Aorta (tissue), 5 donors: Measurements from ENCODE around the gene INPP5B. TPM values are rescaled to one million over a fixed set of nuclear protein-coding genes. Genes with fewer than 3 reads are reported as not detected.
A peak's percentile ranks its signal among the peaks of the same experiment; 100 is the strongest.
"Not testable (repeated sequence)": the region's sequence is repeated elsewhere in the genome, so short reads cannot be mapped to it uniquely, and the experiment has no call there.

Experiments used
- ATAC-seq: fragments of 200-7000 bp; cut with Tn5 transposase; one replicate; pipeline ENCODE4 v1.9.1; 2022; ENCODE audit warnings: moderate library complexity; ENCODE audit not compliant: low FRiP score
- DNase-seq, 2 donors: peaks; one replicate each; pipeline ENCODE4 v3.0.0-alpha.2; 2020
- H3K27ac ChIP-seq, 2 donors: one replicate each; pipeline ENCODE4 v1.5.1; 2013; ENCODE audit warnings: low read length in 2 of 2, mild to moderate bottlenecking in 2 of 2, moderate library complexity in 2 of 2, control low read depth in 1 of 2, inconsistent platforms in 1 of 2, low read depth in 1 of 2
- H3K27me3 ChIP-seq, 2 donors: one replicate each; pipeline ENCODE4 v1.6.1; 2013; ENCODE audit warnings: control low read depth in 1 of 2, low read length in 1 of 2, mild to moderate bottlenecking in 1 of 2, moderate library complexity in 1 of 2; ENCODE audit not compliant: insufficient read depth in 2 of 2, control insufficient read depth in 1 of 2
- H3K36me3 ChIP-seq, 2 donors: one replicate each; pipeline ENCODE4 v1.6.1; 2013; ENCODE audit warnings: control low read depth in 1 of 2, low read length in 1 of 2, mild to moderate bottlenecking in 1 of 2; ENCODE audit not compliant: insufficient read depth in 2 of 2, control insufficient read depth in 1 of 2
- H3K4me1 ChIP-seq, 2 donors: one replicate each; pipeline ENCODE4 v1.6.1; 2013; ENCODE audit warnings: low read length in 2 of 2, control low read depth in 1 of 2, mild to moderate bottlenecking in 1 of 2, moderate library complexity in 1 of 2; ENCODE audit not compliant: insufficient read depth in 2 of 2, control insufficient read depth in 1 of 2
- H3K4me3 ChIP-seq, 2 donors: one replicate each; pipeline ENCODE4 v1.5.1; 2013; ENCODE audit warnings: low read length in 2 of 2, control low read depth in 1 of 2, mild to moderate bottlenecking in 1 of 2
- H3K9me3 ChIP-seq: one replicate; pipeline ENCODE4 v1.6.1; 2013; ENCODE audit warnings: mild to moderate bottlenecking, low read length; ENCODE audit not compliant: control insufficient read depth
- WGBS, 2 donors: extraction: QIAGEN DNeasy Blood & Tissue Kit; methylation state at CpG; one replicate each; pipeline ENCODE4 v1.1.7; 2013; 5-methylcytosine and 5-hydroxymethylcytosine counted together
- intact Hi-C, 2 donors: fragments of 100-400 bp; cut with DNase I; formaldehyde crosslinking; loops; one replicate each; pipeline versions ENCODE4 v1.14.2 to v1.15.0; 2022
- polyA plus RNA-seq, 2 donors: library from polyadenylated mRNA; stranded (reverse); fragments of 200-250 nt; gene quantifications; one replicate each; pipeline ENCODE4 v1.2.3, GENCODE V29; 2013
- total RNA-seq, 2 donors: library from RNA; stranded (reverse); fragmentation: NEBNext Ultra II Directional; extraction: Animal tissue kit (Norgen Biotek cat#: 25700); gene quantifications; one replicate each; pipeline ENCODE4 v1.2.1, GENCODE V29; 2021
- donor health status: healthy with polysubstance abuse.
- donor health status: Bipolar disorder and iron deficiency.
- donor health status: DM: no; HTN: no; CAD: no.
- donor health status: DM: no; HTN: no; CAD: no.
- donor health status: DM: yes; HTN: yes; CAD: no.

INPP5B gene
- total and polyA plus RNA-seq, 4 donors, result 6.4 to 52.2 (median 33.3) TPM

DNA sequence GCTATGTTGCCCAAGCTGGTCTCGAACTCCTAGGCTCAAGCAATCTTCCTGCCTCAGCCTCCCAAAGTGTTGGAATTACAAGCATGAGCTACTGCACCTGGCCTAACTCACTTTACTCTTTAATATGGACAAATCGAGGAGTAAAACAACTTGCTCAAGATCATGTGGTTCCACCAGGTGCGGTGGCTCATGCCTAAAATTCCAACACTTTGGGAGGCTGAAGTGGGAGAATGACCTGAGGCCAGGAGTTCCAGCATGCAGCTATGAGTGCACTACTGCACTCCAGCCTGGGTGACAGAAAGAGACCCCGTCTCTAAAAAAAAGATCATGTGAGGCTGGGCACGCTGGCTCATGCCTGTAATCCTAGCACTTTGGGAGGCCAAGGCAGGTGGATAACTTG lies 2.0 kb downstream of the INPP5B start:
- intact Hi-C loops, result no loop called here

DNA sequence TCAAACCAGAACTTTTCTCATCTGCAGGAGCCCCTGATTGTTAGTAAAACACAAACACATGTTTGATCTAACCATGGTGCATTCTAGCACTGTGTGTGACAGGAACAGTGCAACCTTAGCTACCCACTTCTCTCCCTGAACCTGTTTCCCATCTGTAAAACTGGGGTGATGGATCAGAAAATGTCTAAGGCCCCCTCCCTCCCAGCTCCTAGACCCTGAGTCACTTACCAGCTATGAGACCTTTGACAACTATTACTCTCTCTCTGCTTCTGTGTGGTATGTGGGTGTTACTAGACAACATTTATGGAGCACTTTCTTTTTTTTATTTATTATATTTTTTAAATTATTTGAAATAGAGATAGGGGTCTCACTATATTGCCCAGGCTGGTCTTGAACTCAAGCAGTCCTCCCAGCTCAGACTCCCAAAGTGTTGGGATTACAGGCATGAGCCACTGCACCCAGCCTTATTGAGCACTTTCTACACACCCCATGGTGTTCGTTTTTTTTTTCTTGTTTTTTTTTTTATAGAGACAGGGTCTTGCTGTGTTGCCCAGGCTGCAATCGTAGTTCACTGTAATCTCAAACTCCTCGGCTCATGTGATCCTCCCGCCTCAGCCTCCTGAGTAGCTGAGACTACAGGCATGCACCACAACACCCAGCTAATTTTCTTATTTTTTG lies 2.6 kb downstream of the INPP5B start:
- no peaks in the 10 kb centered on the region for H3K27me3 ChIP-seq
- no peaks in the 10 kb centered on the region for H3K4me1 ChIP-seq
- intact Hi-C loops, result no loop called here
- no peak overlapping the region for H3K27ac ChIP-seq
- H3K36me3 ChIP-seq, result peaks cover 3 to 9% of the 10 kb centered on the region in 2 donors
- DNase-seq (no peak), ATAC-seq (no peak)
- H3K9me3 ChIP-seq, result no peaks in the 10 kb centered on the region
- H3K4me3 ChIP-seq, result no peak overlapping the region
- WGBS, 2 donors, result 73 to 81% methylated on average over 4 of the region's 4 CpGs

More for the DNA sequence above, 2.0 kb downstream of the INPP5B start:
- ATAC-seq (no peak), DNase-seq (no peak)
- Histone ChIP-seq H3K27me3 (no peaks in the 10 kb centered on the region), H3K27ac (no peak overlapping the region), H3K36me3 (peaks cover under 1 to 7% of the 10 kb centered on the region in 2 donors), H3K9me3 (no peaks in the 10 kb centered on the region), H3K4me3 (no peak overlapping the region), H3K4me1 (no peaks in the 10 kb centered on the region)
- WGBS, 2 donors, result 90 to 92% methylated on average over 5 of the region's 5 CpGs

DNA sequence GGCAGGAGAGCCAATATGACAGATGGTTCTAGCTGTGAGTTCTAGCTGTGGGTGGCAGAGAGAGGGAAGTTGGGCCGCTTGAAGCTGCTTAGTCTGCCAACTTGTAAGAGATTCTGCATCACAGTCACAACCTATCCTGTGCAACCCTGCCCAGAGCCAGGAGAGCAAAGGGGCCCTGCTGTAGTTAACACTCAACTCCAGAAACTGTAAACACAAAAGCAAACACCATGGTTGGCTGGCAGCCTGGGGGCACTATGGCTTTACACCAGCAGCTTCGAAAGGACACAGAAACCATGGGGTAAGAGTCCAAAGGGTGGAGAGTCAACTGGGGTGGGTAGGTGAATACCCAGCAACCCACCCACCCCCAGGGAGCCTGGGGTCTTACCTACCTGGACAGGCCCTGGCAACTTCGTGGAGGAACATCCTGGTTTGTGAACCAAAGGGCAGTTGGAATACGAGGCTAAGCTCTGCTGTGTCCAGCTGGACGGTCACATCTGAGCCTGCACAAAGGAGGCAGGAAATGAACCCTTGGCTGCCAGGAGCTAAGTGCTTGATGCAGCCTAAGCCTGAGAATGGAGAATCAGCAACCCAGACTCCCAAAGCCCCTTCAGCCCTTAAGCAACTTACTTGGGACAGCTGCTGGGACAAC lies 6.4 kb downstream of the INPP5B start:
- H3K27me3 ChIP-seq, result no peaks in the 10 kb centered on the region
- ATAC-seq (no peak), DNase-seq (peak in 1 of 2 donors; percentile 9)
- WGBS, 2 donors, result 71 to 76% methylated on average over 5 of the region's 5 CpGs
- intact Hi-C loops, result no loop called here
- no peaks in the 10 kb centered on the region for H3K4me1 ChIP-seq
- no peak overlapping the region for H3K27ac ChIP-seq
- no peaks in the 10 kb centered on the region for H3K9me3 ChIP-seq
- peaks cover 3 to 11% of the 10 kb centered on the region in 2 donors for H3K36me3 ChIP-seq
- no peak overlapping the region for H3K4me3 ChIP-seq

DNA sequence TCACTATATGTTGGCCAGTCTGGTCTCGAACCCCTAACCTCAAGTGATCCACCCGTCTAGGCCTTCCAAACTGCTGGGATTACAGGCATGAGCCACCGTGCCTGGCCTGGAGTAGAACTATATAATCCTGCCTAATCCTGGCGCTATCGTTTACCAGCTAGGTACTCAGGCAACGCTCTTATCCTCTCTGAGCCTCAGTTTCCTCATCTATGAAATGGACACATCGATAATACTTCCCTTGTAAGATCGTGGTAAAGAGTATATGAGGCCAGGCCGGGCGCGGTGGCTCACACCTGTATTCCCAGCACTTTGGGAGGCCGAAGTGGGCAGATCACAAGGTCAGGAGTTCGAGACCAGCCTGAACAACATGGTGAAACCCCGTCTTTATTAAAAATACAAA lies 10.1 kb downstream of the INPP5B start:
- ATAC-seq, H3K9me3 ChIP-seq, H3K27me3 ChIP-seq, intact Hi-C loops, DNase-seq, H3K4me1 ChIP-seq, H3K4me3 ChIP-seq, H3K27ac ChIP-seq: not testable (repeated sequence)
- WGBS, 2 donors, result 94 to 96% methylated on average over 14 of the region's 14 CpGs
- H3K36me3 ChIP-seq, result peaks cover 3 to 11% of the 10 kb centered on the region in 2 donors

DNA sequence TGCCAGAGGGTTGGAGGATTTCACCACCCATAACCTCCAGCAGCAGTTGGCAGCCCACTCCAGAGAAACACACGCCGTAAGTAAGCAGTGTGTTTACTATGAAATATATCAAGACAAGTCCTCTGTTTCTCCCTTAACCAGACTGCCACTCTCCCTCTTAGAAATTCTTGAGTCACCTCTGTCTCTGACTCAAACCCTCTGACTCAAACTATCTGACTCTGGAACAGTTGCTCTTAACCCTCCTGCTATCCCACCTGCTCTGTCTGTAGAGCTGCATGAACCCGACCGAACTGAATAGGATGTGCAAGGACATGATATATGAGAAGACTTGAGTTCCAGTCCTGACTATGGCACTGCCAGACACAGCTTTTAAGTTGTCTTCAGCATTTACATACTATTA lies 14.1 kb downstream of the INPP5B start:
- WGBS, 2 donors, result 78 to 82% methylated on average over 4 of the region's 4 CpGs
- no peak overlapping the region for H3K27ac ChIP-seq
- ATAC-seq (no peak), DNase-seq (no peak)
- peaks cover 0 to 3% of the 10 kb centered on the region in 2 donors for H3K36me3 ChIP-seq
- no peaks in the 10 kb centered on the region for H3K27me3 ChIP-seq
- intact Hi-C loops, result loop anchor here in 1 of 2 donors (5.0 kb wide), 1 partner anchor 45 kb away; no protein-coding TSS in a partner anchor
- no peaks in the 10 kb centered on the region for H3K9me3 ChIP-seq
- H3K4me3 ChIP-seq, result no peak overlapping the region
- no peaks in the 10 kb centered on the region for H3K4me1 ChIP-seq

DNA sequence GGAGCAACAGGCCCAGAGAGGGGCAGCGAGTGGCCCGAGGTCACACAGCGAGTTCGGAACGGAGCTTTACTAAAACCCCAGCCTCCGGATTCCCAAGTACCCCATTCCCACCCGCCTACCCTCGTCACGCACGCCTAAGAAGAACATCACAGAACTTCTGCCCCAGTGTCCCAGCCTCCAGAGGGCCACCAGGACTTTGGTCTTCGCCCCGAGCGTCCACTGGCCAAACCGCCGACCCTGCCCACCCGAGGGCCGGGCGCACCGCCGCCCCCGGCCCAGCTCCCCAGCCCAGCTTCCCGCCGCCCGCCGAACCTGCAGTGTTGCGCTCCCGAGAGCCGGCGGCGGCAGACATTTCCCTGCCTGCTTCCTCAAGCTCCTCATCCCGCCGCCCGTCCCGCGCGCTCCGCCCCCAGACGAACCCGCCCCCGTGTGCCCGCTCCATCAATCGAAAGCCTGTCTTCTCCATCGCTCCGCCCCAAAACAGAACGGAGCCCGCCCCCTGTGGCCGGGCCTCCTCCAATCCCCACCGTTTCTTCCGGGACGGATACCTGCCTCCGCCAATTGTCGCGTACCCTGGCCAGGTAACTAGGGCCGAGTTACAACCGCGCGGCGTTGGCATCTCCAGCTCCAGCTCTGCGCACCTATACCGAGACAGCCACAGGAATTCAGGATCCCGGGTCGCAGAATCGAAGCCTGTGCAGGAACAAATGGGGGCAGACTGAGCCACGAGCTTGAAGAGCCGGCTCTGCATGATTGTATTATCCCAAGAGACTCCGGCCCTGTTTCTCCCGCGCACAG lies 15.3 kb downstream of the INPP5B start:
- peak; percentile 98 for ATAC-seq
- Histone ChIP-seq H3K4me1 (no peaks in the 10 kb centered on the region), H3K36me3 (no peaks in the 10 kb centered on the region), H3K9me3 (no peaks in the 10 kb centered on the region), H3K27me3 (no peaks in the 10 kb centered on the region), H3K4me3 (peak overlapping the region; percentile 30 to 60), H3K27ac (no peak overlapping the region)
- intact Hi-C loops, result loop anchor here in 1 of 2 donors (5.0 kb wide), 1 partner anchor 44 kb away; no protein-coding TSS in a partner anchor
- peak; percentile 98 to 99 for DNase-seq
- 1% methylated on average over 68 of the region's 68 CpGs for WGBS, 2 donors

DNA sequence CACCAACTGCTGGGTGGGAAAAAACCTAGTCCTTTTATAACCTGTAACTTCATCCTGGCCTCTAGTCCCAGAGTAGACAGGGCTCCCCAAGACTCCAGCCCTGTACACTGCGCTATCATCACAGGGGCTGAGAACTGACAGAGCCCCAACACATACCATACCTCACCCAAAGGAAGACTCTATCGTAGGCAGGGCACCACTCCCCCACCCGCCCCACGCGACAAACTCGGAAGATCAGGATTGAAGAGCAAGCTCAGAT lies 15.8 kb downstream of the INPP5B start:
- DNase-seq (no peak), ATAC-seq (no peak)
- intact Hi-C loops, result loop anchor here in 1 of 2 donors (5.0 kb wide), 1 partner anchor 44 kb away; no protein-coding TSS in a partner anchor
- no peaks in the 10 kb centered on the region for H3K9me3 ChIP-seq
- 13% methylated on average over 6 of the region's 6 CpGs for WGBS, 2 donors
- H3K27me3 ChIP-seq, result no peaks in the 10 kb centered on the region
- peak overlapping the region; percentile 28 to 60 for H3K4me3 ChIP-seq
- no peak overlapping the region for H3K27ac ChIP-seq
- H3K36me3 ChIP-seq, result no peaks in the 10 kb centered on the region
- H3K4me1 ChIP-seq, result no peaks in the 10 kb centered on the region

DNA sequence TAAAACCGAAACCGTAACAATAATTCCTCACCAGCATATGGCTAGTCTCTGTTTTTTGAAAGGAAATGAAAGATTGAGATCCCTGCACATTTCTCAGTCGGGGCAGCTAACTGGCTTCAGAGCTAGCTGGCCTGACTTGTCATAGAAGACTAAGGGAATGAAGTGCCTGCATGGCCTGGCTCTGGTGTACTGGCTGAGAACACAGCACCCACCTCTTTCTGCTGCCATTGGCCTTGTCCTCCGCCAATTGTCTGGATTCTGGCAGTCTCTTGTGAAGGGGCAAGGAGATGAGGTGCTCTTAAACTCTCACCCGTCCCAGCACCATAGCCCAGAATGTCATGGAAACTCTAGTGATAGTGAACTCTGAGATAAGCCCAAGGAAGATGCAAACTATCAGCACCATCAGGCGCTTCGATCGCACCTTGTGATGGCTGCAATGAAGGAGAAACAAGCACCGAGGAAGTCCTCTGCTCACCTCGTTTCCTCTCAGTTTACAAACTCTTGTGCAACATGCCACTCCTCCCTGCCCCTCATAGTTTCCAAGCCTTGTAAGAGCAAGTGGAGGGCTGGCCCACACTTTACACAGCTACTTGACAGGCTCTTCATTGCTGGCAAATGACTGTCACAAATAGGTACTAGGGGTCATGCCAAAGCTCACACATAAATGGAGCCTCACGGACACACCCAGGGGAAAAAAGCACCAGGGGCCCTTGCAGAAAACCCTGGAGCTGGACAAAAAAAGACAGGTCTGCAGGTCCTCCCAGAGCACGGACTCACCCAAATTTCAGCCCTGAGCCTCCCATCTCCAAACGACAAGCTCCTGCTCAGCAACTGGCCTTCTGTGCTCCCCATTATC lies 16.4 kb downstream of the INPP5B start:
- 73 to 74% methylated on average over 13 of the region's 13 CpGs for WGBS, 2 donors

More for the DNA sequence above, 16.4 kb downstream of the INPP5B start:
- Histone ChIP-seq H3K36me3 (no peaks in the 10 kb centered on the region), H3K27ac (no peak overlapping the region), H3K4me3 (no peak overlapping the region), H3K9me3 (no peaks in the 10 kb centered on the region), H3K4me1 (no peaks in the 10 kb centered on the region), H3K27me3 (no peaks in the 10 kb centered on the region)
- ATAC-seq (no peak), DNase-seq (no peak)
- intact Hi-C loops, result loop anchor here in 1 of 2 donors (5.0 kb wide), 1 partner anchor 43 kb away; no protein-coding TSS in a partner anchor
